ENCODE measurements around the gene PLXDC1. TPM values are rescaled to one million over a fixed set of nuclear protein-coding genes. Genes with fewer than 3 reads are reported as not detected.

Gene PLXDC1
- total and polyA plus RNA-seq, 2 experiments from 2014 or later, result 0.28 to 0.91 TPM

GRCh38 chr17:39195568-39196160, 44.2 kb upstream of the PLXDC1 start:
- Mint-ChIP-seq H3K27ac (no peak overlapping the region), H3K4me1 (peaks cover 38% of the 10 kb centered on the region), H3K27me3 (ENCODE audit: insufficient read depth, low read depth, poor library complexity) (peaks cover 19% of the 10 kb centered on the region), H3K4me3 (peak overlapping the region; percentile 88), H3K36me3 (ENCODE audit: low read depth) (peaks cover 37% of the 10 kb centered on the region), H3K9me3 (no peaks in the 10 kb centered on the region)
- DNase-seq (ENCODE audit: low spot score), result no peak
- Histone ChIP-seq H3K4me1 (ENCODE audit: insufficient read depth) (peaks cover 32% of the 10 kb centered on the region), H3K4me3 (peak overlapping the region; percentile 93), H4K20me1 (replicated peaks; ENCODE audit: insufficient read depth) (peaks cover 9% of the 10 kb centered on the region), H3K27ac (ENCODE audit: low read depth) (no peak overlapping the region), H3K27me3 (ENCODE audit: insufficient read depth) (no peaks in the 10 kb centered on the region), H3K36me3 (ENCODE audit: insufficient read depth) (peaks cover 5% of the 10 kb centered on the region), H3K79me2 (replicated peaks; ENCODE audit: insufficient read depth) (peaks cover 28% of the 10 kb centered on the region), H3K9me2 (ENCODE audit: insufficient read depth) (no peaks in the 10 kb centered on the region), H3K4me2 (peak overlapping the region; percentile 89), H2AFZ (no peak overlapping the region), H3F3A (replicated peaks; ENCODE audit: low read depth) (peaks cover 11% of the 10 kb centered on the region)
- no peak for ATAC-seq
- no peak for TF ChIP-seq STAT1 (IDR thresholded peaks at IDR 0.05; ENCODE audit: unreplicated experiment)
- TF ChIP-seq NANOG (IDR thresholded peaks at IDR 0.05; ENCODE audit: borderline replicate concordance), result no peak
- no peak for TF ChIP-seq JUNB (IDR thresholded peaks at IDR 0.05; ENCODE audit: unreplicated experiment)
- TF ChIP-seq POLR2AphosphoS5 (IDR thresholded peaks at IDR 0.05; ENCODE audit: low read depth), result no peak

- H3K27ac ChIP-seq (ENCODE audit: low read depth), result peak overlapping the region; percentile 72; the same call in 1 of the 2 replicates
- H3K4me1 Mint-ChIP-seq, result peaks cover 38% of the 10 kb centered on the region
- H3K4me1 ChIP-seq (ENCODE audit: insufficient read depth), result peaks cover 32% of the 10 kb centered on the region
- H3K27me3 ChIP-seq (ENCODE audit: insufficient read depth), result no peaks in the 10 kb centered on the region
- H3K9me3 Mint-ChIP-seq, result no peaks in the 10 kb centered on the region
- peaks cover 13% of the 10 kb centered on the region for H4K20me1 ChIP-seq (replicated peaks; ENCODE audit: insufficient read depth)
- peak overlapping the region; percentile 89 for H3K4me2 ChIP-seq
- peaks cover 8% of the 10 kb centered on the region for H3K36me3 ChIP-seq (ENCODE audit: insufficient read depth)
- no peak overlapping the region for H2AFZ ChIP-seq
- H3K27ac Mint-ChIP-seq, result no peak overlapping the region; the same call in 1 of the 2 replicates
- DNase-seq (ENCODE audit: low spot score), result peak; percentile 58
- peak overlapping the region; percentile 93 for H3K4me3 ChIP-seq
- no peaks in the 10 kb centered on the region for H3K9me2 ChIP-seq (ENCODE audit: insufficient read depth)
- ATAC-seq, result peak; percentile 19
- H3K4me3 Mint-ChIP-seq, result peak overlapping the region; percentile 88
- peaks cover 23% of the 10 kb centered on the region for H3K79me2 ChIP-seq (replicated peaks; ENCODE audit: insufficient read depth)
- H3K36me3 Mint-ChIP-seq (ENCODE audit: low read depth), result peaks cover 32% of the 10 kb centered on the region
- peaks cover 10% of the 10 kb centered on the region; the same call in 1 of the 2 replicates for H3F3A ChIP-seq (replicated peaks; ENCODE audit: low read depth)
- H3K27me3 Mint-ChIP-seq (ENCODE audit: insufficient read depth, low read depth, poor library complexity), result peaks cover 15% of the 10 kb centered on the region
- TF ChIP-seq NANOG (IDR thresholded peaks at IDR 0.05; ENCODE audit: borderline replicate concordance), result no peak
- TF ChIP-seq ZNF462 (CRISPR knock-in tag; IDR thresholded peaks at IDR 0.05), result no peak
- no peak for TF ChIP-seq JUNB (IDR thresholded peaks at IDR 0.05; ENCODE audit: unreplicated experiment)
- no peak for TF ChIP-seq STAT1 (IDR thresholded peaks at IDR 0.05; ENCODE audit: unreplicated experiment)
- no peak for TF ChIP-seq EZH2 (IDR thresholded peaks at IDR 0.05; ENCODE audit: low read depth, unreplicated experiment)
- no peak for TF ChIP-seq EZH2phosphoT487 (IDR thresholded peaks at IDR 0.05; ENCODE audit: unreplicated experiment)
- TF ChIP-seq REST (IDR thresholded peaks at IDR 0.05; ENCODE audit: unreplicated experiment), result no peak
- TF ChIP-seq ZNF331 (CRISPR knock-in tag; IDR thresholded peaks at IDR 0.05; ENCODE audit: low read depth), result no peak
- TF ChIP-seq POLR2AphosphoS5 (IDR thresholded peaks at IDR 0.05; ENCODE audit: low read depth), result no peak
- no peak for TF ChIP-seq ETS1 (IDR thresholded peaks at IDR 0.05)
Observed at GRCh38 chr17:39194985-39195524, 43.6 kb upstream of the PLXDC1 start.
